ENCODE results near the gene ZBTB7C.

The ZBTB7C gene

DNA sequence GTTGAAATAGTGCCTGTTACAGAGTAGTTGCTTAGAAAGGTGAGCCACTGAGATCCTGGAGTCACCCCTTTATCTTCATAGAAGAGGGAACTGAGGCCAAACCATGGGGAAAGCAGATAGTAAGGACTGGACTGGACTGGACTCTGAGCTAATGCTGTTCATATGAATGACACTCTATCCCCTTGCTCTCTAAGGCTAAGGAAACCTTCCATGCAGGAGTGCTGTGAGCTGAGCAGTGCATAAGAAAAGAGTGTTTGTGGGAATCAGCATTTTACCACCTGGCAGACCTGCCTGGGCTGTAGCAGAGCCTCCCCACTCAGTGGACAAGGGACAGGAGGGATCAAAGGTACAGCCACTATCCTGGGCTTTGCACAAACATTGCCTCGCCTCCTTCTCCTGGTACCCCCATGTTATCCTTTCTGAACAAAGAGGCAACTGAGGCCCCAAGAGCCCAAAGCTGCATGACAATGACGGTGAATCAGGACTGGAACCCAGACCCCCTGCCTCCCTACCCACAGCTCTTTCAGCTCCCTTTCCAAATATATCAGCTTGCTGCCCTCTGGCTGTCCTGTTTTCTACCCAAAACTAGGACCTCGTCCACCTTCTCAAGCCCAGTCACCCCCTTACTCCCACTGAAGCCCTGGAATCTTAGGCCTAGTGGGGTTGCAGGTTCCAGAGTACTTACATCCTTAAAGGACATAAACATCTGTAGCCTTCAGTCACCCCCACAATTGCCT, 227.9 kb downstream of the ZBTB7C start:
- no peak for DNase-seq (ENCODE audit: low read depth)
- no peak overlapping the region for H3K4me3 ChIP-seq (ENCODE audit: low read length)
- TF ChIP-seq, protein P1, sequence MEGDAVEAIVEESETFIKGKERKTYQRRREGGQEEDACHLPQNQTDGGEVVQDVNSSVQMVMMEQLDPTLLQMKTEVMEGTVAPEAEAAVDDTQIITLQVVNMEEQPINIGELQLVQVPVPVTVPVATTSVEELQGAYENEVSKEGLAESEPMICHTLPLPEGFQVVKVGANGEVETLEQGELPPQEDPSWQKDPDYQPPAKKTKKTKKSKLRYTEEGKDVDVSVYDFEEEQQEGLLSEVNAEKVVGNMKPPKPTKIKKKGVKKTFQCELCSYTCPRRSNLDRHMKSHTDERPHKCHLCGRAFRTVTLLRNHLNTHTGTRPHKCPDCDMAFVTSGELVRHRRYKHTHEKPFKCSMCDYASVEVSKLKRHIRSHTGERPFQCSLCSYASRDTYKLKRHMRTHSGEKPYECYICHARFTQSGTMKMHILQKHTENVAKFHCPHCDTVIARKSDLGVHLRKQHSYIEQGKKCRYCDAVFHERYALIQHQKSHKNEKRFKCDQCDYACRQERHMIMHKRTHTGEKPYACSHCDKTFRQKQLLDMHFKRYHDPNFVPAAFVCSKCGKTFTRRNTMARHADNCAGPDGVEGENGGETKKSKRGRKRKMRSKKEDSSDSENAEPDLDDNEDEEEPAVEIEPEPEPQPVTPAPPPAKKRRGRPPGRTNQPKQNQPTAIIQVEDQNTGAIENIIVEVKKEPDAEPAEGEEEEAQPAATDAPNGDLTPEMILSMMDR (conservative IDR thresholded peaks at IDR 0.05; ENCODE audit: low read depth, low read length), result no peak

DNA sequence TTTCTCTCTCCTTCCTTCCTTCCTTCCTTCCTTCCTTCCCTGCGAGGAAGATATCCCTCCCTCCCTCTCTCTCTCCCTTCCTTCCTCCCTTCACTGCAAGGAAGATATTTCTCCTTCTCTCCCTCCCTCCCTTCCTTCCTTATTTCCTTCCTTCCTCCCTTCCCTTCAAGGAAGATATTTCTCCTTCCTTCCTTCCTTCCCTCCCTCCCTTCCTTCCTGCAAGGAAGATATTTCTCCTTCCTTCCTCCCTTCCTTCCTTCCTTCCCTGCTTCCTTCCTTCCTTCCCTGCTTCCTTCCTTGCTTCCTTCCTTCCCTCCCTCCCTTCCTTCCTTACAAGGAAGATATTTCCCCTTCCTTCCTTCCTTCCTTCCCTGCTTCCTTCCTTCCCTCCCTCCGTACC, 229.5 kb downstream of the ZBTB7C start:
- TF ChIP-seq, protein P1 (conservative IDR thresholded peaks at IDR 0.05; ENCODE audit: low read depth, low read length), result no peak
- DNase-seq (ENCODE audit: low read depth), result no peak
- H3K4me3 ChIP-seq (ENCODE audit: low read length), result no peak overlapping the region

DNA sequence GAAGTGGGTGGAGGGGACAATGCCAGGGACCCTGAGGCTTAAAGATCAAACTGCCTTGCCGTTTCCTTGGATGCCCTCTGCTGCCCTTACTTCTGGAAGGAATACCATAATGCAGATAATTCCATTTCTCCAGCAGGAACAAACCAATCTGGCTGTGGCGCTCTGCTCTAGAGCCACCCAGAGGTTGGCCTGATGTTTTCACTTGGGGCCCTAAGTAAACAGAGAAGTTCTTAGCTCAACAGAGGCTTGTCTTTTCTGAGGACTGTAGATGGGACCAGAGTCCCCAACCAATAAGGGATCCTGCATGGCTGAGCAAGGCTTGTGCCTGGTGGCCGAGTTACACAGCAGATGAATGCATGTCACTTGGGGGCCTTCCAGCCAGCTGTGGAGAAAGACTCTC, 230.2 kb downstream of the ZBTB7C start:
- TF ChIP-seq, protein P1 (conservative IDR thresholded peaks at IDR 0.05; ENCODE audit: low read depth, low read length), result no peak
- no peak for DNase-seq (ENCODE audit: low read depth)
- no peak overlapping the region for H3K4me3 ChIP-seq (ENCODE audit: low read length)

DNA sequence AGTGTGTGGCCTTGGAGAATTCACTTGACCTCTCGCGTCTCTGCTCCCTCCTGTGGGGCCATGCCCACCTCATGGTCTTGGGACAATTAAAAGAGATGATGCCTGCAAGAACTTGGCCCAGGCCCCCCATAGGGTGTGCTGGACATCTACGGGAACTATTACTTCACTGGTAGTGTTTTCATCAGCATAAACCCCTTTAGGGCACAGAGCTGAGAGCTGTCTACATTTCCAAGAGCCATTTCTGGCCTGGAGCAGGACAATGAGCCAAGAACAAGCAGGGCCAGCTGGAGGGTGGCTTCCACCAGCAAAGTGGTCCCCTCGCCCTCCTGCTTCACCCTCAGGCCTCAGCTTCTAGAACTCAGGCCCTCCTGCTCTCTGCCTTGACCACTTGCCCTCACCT, 232.3 kb downstream of the ZBTB7C start:
- TF ChIP-seq, protein P1 (conservative IDR thresholded peaks at IDR 0.05; ENCODE audit: low read depth, low read length), result no peak
- H3K4me3 ChIP-seq (ENCODE audit: low read length), result no peak overlapping the region
- DNase-seq (ENCODE audit: low read depth), result no peak

DNA sequence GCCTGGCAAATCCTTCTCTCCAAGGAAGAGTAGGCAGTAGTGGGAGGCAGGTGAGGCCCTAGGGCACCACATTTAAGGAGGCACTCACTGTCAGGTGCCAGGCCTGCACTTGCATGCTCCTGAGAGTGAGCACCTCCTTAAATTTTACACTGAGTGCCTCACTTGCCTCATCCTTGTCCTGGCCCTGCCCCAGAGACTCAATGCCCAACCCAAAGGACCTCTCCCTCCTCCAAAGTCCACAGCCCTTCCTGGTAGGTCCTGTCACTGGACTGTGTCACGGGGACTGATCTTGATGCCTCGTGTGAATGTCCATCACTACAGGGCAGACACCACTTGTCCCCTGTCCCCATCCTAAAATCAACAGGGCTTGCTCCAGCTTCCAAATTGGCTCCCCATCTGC, 235.6 kb downstream of the ZBTB7C start:
- TF ChIP-seq, protein P1 (conservative IDR thresholded peaks at IDR 0.05; ENCODE audit: low read depth, low read length), result no peak
- no peak overlapping the region for H3K4me3 ChIP-seq (ENCODE audit: low read length)
- DNase-seq (ENCODE audit: low read depth), result no peak

DNA sequence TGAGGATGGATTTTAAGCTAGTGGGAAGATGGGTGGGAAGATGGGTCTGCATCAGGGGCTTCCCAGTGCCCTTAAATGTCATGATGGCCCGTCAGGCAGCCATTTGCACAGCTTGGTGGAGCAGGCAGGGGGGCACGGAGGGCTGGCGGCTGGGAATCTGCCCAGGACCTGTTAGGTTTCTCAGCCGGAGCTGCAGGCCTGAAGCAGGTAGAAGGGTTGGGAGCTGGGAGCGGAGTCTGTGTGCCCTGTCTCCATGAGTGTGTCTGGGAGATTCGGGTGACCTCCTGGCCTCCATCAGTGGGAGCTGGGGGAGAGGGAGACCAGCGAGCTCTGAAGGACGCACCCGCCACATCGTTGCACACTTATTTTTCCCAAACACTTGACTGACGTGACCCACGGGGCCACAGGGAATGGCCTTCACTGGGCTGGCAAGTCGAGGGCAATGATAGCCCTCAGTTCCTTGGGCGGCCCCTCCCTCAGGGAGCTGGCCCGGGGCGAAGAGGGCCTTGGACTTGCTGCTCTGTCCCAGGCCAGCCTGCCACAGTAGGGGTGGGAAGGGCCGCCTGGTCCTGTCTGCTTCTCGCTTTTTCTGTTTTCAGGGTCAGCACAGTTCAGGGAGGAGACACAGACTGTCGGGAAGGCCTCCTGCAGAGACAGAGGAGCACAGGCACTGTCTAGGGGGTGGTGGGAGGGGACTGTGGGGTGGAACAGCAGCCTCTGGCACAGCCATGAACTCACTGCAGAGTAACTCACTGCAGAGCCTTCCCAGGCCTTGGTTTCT, 236.8 kb downstream of the ZBTB7C start:
- H3K4me3 ChIP-seq (ENCODE audit: low read length), result no peak overlapping the region
- TF ChIP-seq, protein P1 (conservative IDR thresholded peaks at IDR 0.05; ENCODE audit: low read depth, low read length), result no peak
- DNase-seq (ENCODE audit: low read depth), result no peak
